ENCODE data around the gene MARCHF2. TPM values are rescaled to one million over a fixed set of nuclear protein-coding genes. Genes with fewer than 3 reads are reported as not detected.
"Not testable (repeated sequence)": the region's sequence is repeated elsewhere in the genome, so short reads cannot be mapped to it uniquely, and the experiment has no call there.

The MARCHF2 gene
- total and polyA plus RNA-seq, 9 donors: 14.1 to 19.7 (median 16.4) TPM

GRCh38 chr19:8410718-8411117 lies 2.4 kb upstream of the MARCHF2 start:
- not testable (repeated sequence) for H3K9me3 ChIP-seq (replicated peaks; ENCODE audit: control insufficient read depth, low read depth, low read length); H3K4me1 ChIP-seq (ENCODE audit: control insufficient read depth, insufficient read depth, low read length); H3K27ac ChIP-seq (ENCODE audit: low read length); H3K4me3 ChIP-seq (ENCODE audit: low read length); H3K27me3 ChIP-seq (ENCODE audit: control insufficient read depth, insufficient read depth, low read length); DNase-seq; H3K36me3 ChIP-seq (ENCODE audit: control insufficient read depth, insufficient read depth, low read length)
- 80% methylated on average over 6 of the region's 13 CpGs for WGBS (ENCODE audit: insufficient coverage)

DNA sequence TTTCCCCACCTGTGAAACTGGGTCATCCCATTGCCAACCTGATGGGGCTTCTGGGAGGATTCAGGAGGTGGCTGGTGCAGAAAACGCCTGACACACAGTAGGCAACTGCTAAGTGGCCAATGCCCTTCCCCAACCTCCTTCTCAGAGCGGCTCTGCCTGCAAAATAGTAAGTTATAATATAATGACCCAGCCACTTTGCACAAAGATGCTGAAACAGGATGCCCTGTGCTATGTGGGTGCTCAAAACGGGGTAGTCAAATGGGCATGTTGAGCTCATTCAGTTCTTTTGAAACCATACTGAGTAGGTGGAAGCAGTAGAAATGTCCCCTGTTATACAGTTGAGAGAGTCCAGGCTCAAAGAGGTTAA lies 507 bp downstream of the MARCHF2 start:
- no CpG with 5 or more reads among the region's 3 CpGs for WGBS (ENCODE audit: insufficient coverage)
- Histone ChIP-seq H3K27ac (ENCODE audit: low read length) (no peak overlapping the region), H3K4me1 (ENCODE audit: control insufficient read depth, insufficient read depth, low read length) (peaks cover 17% of the 10 kb centered on the region), H3K9me3 (replicated peaks; ENCODE audit: control insufficient read depth, low read depth, low read length) (no peaks in the 10 kb centered on the region), H3K27me3 (ENCODE audit: control insufficient read depth, insufficient read depth, low read length) (no peaks in the 10 kb centered on the region), H3K4me3 (ENCODE audit: low read length) (peak overlapping the region; percentile 63), H3K36me3 (ENCODE audit: control insufficient read depth, insufficient read depth, low read length) (no peaks in the 10 kb centered on the region)
- DNase-seq: no peak

- no peak overlapping the region for H3K27ac ChIP-seq (ENCODE audit: low read length)
- peaks cover 17% of the 10 kb centered on the region for H3K4me1 ChIP-seq (ENCODE audit: control insufficient read depth, insufficient read depth, low read length)
- peaks cover 2% of the 10 kb centered on the region for H3K36me3 ChIP-seq (ENCODE audit: control insufficient read depth, insufficient read depth, low read length)
- no peaks in the 10 kb centered on the region for H3K27me3 ChIP-seq (ENCODE audit: control insufficient read depth, insufficient read depth, low read length)
- H3K9me3 ChIP-seq (replicated peaks; ENCODE audit: control insufficient read depth, low read depth, low read length): no peaks in the 10 kb centered on the region
- no peak overlapping the region for H3K4me3 ChIP-seq (ENCODE audit: low read length)
- no peak for DNase-seq
- no CpG with 5 or more reads among the region's 4 CpGs for WGBS (ENCODE audit: insufficient coverage)
Measured at GRCh38 chr19:8416796-8417195, 3.7 kb downstream of the MARCHF2 start.

DNA sequence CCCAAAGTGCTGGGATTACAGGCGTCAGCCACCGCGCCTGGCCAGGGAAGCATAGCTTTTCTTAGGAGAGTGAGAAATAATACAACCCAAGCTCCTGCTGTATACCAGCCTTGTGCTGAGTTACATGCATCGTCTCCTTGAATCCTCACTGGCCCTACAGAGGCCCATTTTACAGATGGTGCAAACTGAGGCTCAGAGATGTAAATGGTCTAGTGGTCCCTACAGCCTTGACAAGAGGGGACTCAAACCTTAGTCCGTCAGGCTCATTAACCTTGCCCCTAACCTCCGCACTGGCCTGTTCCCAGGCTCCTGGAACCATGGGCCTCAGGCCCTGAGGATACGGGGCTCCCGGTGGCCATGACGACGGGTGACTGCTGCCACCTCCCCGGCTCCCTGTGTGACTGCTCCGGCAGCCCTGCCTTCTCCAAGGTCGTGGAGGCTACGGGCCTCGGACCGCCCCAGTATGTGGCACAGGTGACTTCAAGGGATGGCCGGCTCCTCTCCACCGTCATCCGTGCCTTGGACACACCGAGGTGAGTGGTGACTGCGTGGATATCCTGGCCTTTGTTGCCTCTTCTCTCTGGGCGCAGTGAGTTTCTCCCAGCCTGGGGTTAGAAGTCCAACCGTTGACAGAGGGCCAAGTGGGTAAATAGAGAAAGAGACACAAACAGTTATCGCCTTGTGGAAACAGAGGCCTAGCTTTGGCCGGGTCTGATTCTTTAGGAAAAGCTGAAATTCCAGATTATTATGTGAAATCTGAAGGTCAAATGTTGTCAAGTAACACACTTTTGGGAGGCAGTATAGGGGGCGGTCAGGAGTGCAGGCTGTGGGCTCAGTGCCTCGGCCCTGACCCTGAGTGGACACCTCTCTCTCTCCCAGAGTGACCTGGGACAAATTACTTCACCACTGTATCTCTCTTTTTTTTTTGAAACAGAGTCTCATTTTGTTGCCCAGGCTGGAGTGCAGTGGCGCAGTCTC lies 8.7 kb downstream of the MARCHF2 start:
- H3K4me1 ChIP-seq (ENCODE audit: control insufficient read depth, insufficient read depth, low read length): peaks cover 23% of the 10 kb centered on the region
- H3K36me3 ChIP-seq (ENCODE audit: control insufficient read depth, insufficient read depth, low read length): peaks cover 3% of the 10 kb centered on the region
- no peaks in the 10 kb centered on the region for H3K9me3 ChIP-seq (replicated peaks; ENCODE audit: control insufficient read depth, low read depth, low read length)
- no peak overlapping the region for H3K27ac ChIP-seq (ENCODE audit: low read length)
- no peaks in the 10 kb centered on the region for H3K27me3 ChIP-seq (ENCODE audit: control insufficient read depth, insufficient read depth, low read length)
- H3K4me3 ChIP-seq (ENCODE audit: low read length): no peak overlapping the region
- no peak for DNase-seq
- 89% methylated on average over 24 of the region's 28 CpGs for WGBS (ENCODE audit: insufficient coverage)

DNA sequence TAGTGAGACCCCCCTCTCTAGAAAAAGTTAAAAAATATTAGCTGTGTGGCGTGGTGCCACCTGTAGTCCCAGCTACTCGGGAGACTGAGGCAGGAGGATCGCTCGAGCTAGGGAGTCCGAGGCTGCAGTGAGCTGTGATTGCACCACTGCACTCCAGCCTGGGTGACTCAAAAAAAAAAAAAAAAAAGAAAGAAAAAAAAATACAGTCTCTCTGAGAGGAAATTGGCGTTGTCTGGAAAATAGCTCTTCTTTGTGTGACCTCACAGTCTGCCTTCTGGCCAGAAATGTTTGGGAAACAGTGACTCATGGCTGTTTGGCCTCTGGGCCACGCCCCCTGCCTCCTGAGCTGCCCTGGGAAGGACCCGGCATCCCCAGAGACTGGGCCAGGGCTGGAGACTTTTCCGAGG lies 10.7 kb downstream of the MARCHF2 start:
- Histone ChIP-seq H3K36me3 (ENCODE audit: control insufficient read depth, insufficient read depth, low read length) (peaks cover 6% of the 10 kb centered on the region), H3K27ac (ENCODE audit: low read length) (peak overlapping the region; percentile 89), H3K4me1 (ENCODE audit: control insufficient read depth, insufficient read depth, low read length) (peaks cover 17% of the 10 kb centered on the region), H3K27me3 (ENCODE audit: control insufficient read depth, insufficient read depth, low read length) (no peaks in the 10 kb centered on the region), H3K9me3 (replicated peaks; ENCODE audit: control insufficient read depth, low read depth, low read length) (no peaks in the 10 kb centered on the region), H3K4me3 (ENCODE audit: low read length) (no peak overlapping the region)
- DNase-seq: peak; percentile 99
- 3% methylated on average over 3 of the region's 9 CpGs for WGBS (ENCODE audit: insufficient coverage)

- not testable (repeated sequence) for H3K27ac ChIP-seq (ENCODE audit: low read length); H3K36me3 ChIP-seq (ENCODE audit: control insufficient read depth, insufficient read depth, low read length); H3K9me3 ChIP-seq (replicated peaks; ENCODE audit: control insufficient read depth, low read depth, low read length); DNase-seq; H3K4me3 ChIP-seq (ENCODE audit: low read length); H3K27me3 ChIP-seq (ENCODE audit: control insufficient read depth, insufficient read depth, low read length)
- WGBS (ENCODE audit: insufficient coverage): no CpG with 5 or more reads among the region's 6 CpGs
- peaks cover 17% of the 10 kb centered on the region for H3K4me1 ChIP-seq (ENCODE audit: control insufficient read depth, insufficient read depth, low read length)
Measured at GRCh38 chr19:8425331-8425730, 12.2 kb downstream of the MARCHF2 start.

- 96% methylated on average over 4 of the region's 7 CpGs for WGBS (ENCODE audit: insufficient coverage)
- H3K27ac ChIP-seq (ENCODE audit: low read length): no peak overlapping the region
- H3K4me1 ChIP-seq (ENCODE audit: control insufficient read depth, insufficient read depth, low read length): peaks cover 17% of the 10 kb centered on the region
- peaks cover 13% of the 10 kb centered on the region for H3K36me3 ChIP-seq (ENCODE audit: control insufficient read depth, insufficient read depth, low read length)
- no peak for DNase-seq
- no peak overlapping the region for H3K4me3 ChIP-seq (ENCODE audit: low read length)
- H3K27me3 ChIP-seq (ENCODE audit: control insufficient read depth, insufficient read depth, low read length): no peaks in the 10 kb centered on the region
- no peaks in the 10 kb centered on the region for H3K9me3 ChIP-seq (replicated peaks; ENCODE audit: control insufficient read depth, low read depth, low read length)
Measured at GRCh38 chr19:8426283-8426682, 13.2 kb downstream of the MARCHF2 start.

- Histone ChIP-seq H3K27me3 (ENCODE audit: control insufficient read depth, insufficient read depth, low read length) (no peaks in the 10 kb centered on the region), H3K27ac (ENCODE audit: low read length) (no peak overlapping the region), H3K36me3 (ENCODE audit: control insufficient read depth, insufficient read depth, low read length) (peaks cover 10% of the 10 kb centered on the region), H3K4me3 (ENCODE audit: low read length) (no peak overlapping the region), H3K9me3 (replicated peaks; ENCODE audit: control insufficient read depth, low read depth, low read length) (no peaks in the 10 kb centered on the region), H3K4me1 (ENCODE audit: control insufficient read depth, insufficient read depth, low read length) (peaks cover 6% of the 10 kb centered on the region)
- no peak for DNase-seq
- 77% methylated on average over 3 of the region's 6 CpGs for WGBS (ENCODE audit: insufficient coverage)
Measured at GRCh38 chr19:8429044-8429443, 15.9 kb downstream of the MARCHF2 start.

- no peaks in the 10 kb centered on the region for H3K9me3 ChIP-seq (replicated peaks; ENCODE audit: control insufficient read depth, low read depth, low read length)
- no peak for DNase-seq
- no peak overlapping the region for H3K27ac ChIP-seq (ENCODE audit: low read length)
- H3K4me1 ChIP-seq (ENCODE audit: control insufficient read depth, insufficient read depth, low read length): no peaks in the 10 kb centered on the region
- H3K36me3 ChIP-seq (ENCODE audit: control insufficient read depth, insufficient read depth, low read length): peaks cover 10% of the 10 kb centered on the region
- WGBS (ENCODE audit: insufficient coverage): 82% methylated on average over 2 of the region's 6 CpGs
- H3K4me3 ChIP-seq (ENCODE audit: low read length): no peak overlapping the region
- no peaks in the 10 kb centered on the region for H3K27me3 ChIP-seq (ENCODE audit: control insufficient read depth, insufficient read depth, low read length)
Measured at GRCh38 chr19:8429826-8430225, 16.7 kb downstream of the MARCHF2 start.

- H3K4me3 ChIP-seq (ENCODE audit: low read length): no peak overlapping the region
- no peaks in the 10 kb centered on the region for H3K4me1 ChIP-seq (ENCODE audit: control insufficient read depth, insufficient read depth, low read length)
- H3K27me3 ChIP-seq (ENCODE audit: control insufficient read depth, insufficient read depth, low read length): no peaks in the 10 kb centered on the region
- WGBS (ENCODE audit: insufficient coverage): 83% methylated on average over 11 of the region's 20 CpGs
- H3K36me3 ChIP-seq (ENCODE audit: control insufficient read depth, insufficient read depth, low read length): peaks cover 10% of the 10 kb centered on the region
- DNase-seq: no peak
- H3K9me3 ChIP-seq (replicated peaks; ENCODE audit: control insufficient read depth, low read depth, low read length): no peaks in the 10 kb centered on the region
- no peak overlapping the region for H3K27ac ChIP-seq (ENCODE audit: low read length)
Measured at GRCh38 chr19:8430650-8431049, 17.5 kb downstream of the MARCHF2 start.

All from muscle of leg (tissue), 11 donors.